ENCODE results near the gene ZPBP.

DNA sequence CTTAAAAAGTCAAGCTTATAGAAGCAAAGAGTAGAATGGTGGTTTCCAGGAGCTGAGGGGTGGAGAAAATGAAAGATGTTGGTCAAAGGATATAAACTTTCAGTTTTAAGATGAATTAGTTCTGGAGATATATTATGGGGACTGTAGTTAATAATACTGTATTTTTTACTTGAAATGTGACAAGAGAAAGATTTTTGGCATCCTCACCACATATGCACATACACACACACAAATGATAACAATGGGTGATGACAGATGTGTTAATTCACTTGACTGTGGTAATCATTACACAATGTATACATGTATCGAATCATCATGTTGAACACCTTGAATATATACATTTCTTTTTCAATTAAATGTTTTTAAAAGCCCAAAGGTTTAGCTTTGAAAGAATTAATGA lies 32.7 kb upstream of the ZPBP start:
- no peak for TF ChIP-seq CTCF (IDR thresholded peaks at IDR 0.05)
- TF ChIP-seq POLR2A (IDR thresholded peaks at IDR 0.05), result no peak
